DMS153 treated with DMSO at 0.1 percent for 48 hours (cell line): ENCODE results near the gene IRF7.

Experiments used
- DNase-seq: peaks from one replicate; lab custom pipeline; 2025; ENCODE audit not compliant: unreplicated experiment; lab: John Stamatoyannopoulos, UW

Gene IRF7

GRCh38 chr11:608791-609251, 6.9 kb downstream of the IRF7 start:
- DNase-seq = no peak

GRCh38 chr11:607971-608659, 7.6 kb downstream of the IRF7 start:
- DNase-seq = no peak

DNA sequence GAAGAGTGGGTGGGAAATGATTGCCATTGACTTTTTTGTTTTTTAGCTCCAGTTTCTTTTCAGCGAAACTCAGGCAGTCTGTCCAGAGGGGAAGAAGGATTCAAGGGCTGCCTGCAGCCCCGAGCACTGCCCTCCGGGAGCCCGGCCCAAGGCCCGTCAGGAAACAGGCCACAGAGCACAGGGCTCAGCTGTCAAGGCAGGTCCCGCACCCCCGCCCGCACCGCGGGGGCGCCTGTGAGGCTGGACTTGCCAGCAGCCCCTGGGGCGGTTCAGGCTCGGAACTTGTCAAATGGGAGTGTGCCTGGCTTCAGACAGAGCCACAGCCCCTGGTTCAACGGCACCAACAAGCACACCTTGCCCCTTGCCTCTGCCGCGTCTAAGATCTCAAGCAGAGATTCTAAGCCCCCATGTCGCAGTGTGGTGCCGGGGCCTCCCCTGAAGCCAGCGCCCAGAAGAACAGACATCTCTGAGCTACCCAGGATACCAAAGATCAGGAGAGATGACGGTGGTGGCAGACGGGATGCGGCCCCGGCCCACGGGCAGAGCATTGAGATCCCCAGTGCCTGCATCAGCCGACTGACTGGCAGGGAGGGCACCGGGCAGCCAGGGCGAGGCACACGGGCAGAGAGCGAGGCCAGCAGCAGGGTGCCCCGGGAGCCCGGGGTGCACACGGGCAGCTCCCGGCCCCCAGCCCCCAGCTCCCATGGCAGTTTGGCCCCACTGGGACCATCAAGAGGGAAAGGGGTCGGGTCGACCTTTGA, 8.6 kb downstream of the IRF7 start:
- no peak for DNase-seq

GRCh38 chr11:606245-606644, 9.5 kb downstream of the IRF7 start:
- DNase-seq = no peak

DNA sequence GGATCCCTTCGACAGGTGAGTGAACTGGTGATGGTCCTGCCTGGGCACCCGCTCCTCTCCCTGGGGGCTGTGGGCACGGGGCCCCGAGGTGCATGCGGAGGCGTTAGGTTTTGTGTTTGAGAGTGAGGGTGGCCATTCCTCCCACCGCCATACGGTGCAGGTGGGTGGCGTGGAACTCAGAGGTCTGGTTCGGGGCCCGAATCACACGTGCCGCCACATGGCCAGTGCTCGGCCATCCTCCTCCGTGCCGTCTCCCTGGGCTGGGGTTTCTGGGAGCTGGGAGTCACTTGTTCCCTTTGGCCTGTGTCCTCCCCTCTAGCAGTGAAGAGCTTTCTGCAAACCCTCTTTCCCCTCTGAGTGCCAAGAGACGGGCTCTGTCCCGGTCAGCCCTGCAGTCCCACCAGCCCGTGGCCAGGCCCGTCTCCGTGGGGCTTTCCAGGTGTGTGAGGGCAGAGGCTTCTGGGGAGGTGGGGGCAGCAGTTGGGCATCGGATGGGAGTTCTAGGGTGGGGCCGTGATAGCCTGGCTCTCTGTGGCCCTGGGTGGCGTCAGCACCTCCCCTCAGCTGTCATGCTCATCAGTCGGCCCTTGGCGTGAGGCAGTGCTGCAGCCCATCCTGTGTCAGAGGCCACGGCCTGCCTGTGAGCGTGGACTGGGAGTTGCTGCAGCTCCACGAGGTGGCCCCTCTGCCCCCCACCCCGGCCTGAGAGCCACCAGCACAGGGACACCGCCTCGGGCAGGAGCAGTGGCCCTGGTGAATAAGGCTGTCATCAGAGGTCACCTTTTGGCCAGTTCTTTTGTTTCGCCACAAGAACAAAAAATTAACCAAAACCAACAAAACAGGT, 10.2 kb downstream of the IRF7 start:
- no peak for DNase-seq

DNA sequence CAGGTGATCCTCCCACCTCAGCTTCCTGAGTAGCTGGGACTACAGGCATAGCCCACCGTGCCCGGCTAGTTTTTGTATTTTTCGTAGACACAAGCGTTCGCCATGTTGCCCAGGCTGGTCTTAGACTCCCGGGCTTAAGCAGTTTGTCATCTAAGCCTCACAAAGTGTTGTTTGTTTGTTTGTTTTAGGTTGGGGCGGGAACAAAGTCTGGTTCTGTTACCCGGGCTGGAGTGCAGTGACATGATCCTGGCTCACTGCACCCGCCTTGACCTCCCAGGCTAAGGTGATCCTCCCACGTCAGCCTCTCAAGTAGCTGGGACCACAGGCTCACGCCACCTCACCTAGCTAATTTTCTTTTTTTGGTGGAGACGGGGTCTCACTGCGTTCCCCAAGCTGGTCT, 12.6 kb downstream of the IRF7 start:
- no peak for DNase-seq

DNA sequence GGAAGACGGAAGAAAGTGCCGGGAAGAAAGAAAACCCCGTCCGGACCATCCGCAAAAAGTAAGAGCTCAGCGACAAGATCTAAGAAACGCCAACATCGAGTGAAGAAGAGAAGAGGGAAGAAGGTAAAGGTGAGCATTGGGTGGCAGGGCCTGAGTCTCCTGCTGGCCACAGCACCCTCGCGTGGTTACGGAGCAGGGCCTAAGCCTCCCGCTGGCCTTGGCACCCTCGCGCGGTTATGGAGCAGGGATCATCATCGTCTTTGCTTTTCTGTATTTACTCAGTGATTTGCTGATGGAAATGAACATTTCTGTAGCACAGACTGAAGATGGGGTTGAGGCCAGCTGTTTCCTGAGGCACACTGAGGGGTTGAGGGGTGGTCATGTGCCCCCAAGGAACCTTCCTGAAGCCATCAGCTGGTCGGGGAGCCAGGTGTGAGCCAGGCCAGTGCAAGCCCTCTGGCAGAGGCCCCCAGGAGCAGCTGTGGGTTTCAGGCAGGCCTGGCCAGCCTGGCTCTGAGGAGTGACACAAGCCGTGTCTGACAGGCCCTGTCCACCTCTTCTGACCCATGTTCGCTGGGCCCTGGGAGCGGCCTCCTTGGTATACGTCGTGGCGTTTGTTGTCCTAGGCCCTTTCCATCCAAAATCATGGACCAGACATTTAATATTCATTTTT, 14.0 kb downstream of the IRF7 start:
- no peak for DNase-seq

DNA sequence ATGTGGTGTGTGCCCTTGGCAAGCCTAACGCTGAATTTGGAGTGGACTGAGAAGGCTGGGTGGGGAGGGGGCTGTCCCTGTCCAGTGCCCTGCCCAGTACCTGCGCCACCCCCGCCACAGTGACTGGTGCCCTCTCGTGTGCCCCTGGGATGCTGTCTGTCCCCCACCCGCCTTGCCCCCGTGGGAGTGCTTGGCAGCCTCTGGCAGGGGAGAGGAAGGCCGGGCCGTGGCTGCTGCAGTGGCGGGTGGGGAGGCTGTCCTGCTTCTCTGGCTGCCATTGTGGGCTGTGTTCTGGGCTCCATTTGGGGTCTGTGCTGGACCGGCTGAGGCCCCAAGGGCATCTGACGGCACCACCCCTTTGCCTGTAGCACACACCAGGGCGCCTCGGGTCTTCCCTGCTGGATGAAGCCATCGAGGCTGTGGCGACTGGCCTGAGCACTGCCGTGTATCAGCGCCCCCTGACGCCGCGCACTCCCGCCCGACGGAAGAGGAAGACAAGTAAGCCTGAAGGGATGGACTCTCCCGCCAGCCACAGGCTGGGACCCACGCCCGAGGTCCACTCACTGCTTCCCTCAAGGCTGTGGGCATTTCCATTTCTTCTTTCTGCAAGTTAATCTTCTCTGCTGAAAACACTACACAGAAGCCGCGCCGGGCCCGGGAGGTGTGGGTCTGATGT, 17.6 kb downstream of the IRF7 start:
- DNase-seq = no peak

DNA sequence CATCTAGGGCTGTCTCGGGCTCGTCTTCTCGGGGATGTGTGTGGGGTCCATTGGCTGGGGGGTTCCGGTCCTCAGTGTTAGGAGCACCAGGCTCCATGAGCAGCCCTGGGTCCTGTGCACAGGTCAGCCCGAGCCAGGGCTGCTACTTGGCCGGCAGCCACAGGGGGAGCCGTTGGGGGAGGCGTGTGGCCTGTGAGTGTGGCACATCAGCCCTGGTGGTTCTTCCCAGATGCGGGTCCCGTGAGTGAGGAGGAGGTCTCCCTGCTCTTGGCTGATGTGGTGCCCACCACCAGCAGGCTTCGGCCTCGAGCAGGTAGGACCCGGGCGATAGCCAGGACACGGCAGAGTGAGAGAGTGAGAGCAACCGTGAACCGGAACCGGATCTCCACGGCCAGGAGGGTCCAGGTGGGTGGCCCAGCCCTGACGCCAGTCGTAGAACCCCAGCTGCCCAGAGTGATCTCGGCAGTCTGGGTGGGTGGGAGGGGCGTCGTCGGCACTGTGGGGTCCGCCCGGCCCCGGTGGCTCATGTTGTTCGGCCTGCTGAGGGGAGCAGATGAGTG, 18.5 kb downstream of the IRF7 start:
- DNase-seq = no peak

DNA sequence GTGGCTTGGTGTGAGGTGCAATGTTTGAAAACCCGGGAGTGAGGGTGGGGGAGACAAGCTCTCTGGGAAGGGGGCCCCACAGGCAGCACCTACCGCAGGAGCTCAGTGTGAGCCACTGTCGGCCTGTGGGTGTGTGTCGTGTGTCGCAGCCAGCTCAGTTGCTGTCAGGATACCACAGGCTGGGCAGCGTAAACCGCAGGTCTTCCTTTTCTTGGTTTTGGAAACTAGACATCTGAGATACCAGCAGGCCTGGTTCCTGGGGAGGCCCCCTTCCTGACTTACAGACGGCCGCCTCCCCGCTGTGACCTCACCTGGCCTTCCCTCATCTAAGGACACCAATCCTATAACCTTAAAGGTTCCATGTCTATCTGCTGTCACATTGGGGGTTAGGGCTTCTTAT, 19.4 kb downstream of the IRF7 start:
- DNase-seq = no peak

- no peak for DNase-seq
These were observed 20.4 kb downstream of the IRF7 start for GRCh38 chr11:595400-595799.

- no peak for DNase-seq
These were observed 22.4 kb downstream of the IRF7 start for GRCh38 chr11:593347-593746.

GRCh38 chr11:592918-593317, 22.8 kb downstream of the IRF7 start:
- DNase-seq = no peak

DNA sequence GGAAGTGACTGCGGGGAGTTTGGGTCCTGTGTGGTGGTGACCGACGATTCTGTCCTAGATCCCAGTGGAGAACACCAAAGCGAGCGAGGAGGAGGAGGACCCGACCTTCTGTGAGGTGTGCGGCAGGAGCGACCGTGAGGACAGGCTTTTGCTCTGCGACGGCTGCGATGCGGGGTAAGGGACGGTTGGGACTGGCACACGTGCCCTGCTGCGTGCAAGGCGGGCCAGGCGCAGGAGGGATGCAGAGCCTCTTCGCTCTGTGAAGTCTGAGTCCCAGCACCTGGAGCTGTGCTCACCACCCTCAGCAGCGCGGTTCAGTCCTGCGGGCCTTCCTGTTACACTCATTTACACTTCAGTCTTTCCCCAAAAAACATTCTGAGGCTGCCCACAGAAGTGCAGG, 23.2 kb downstream of the IRF7 start:
- DNase-seq = no peak

DNA sequence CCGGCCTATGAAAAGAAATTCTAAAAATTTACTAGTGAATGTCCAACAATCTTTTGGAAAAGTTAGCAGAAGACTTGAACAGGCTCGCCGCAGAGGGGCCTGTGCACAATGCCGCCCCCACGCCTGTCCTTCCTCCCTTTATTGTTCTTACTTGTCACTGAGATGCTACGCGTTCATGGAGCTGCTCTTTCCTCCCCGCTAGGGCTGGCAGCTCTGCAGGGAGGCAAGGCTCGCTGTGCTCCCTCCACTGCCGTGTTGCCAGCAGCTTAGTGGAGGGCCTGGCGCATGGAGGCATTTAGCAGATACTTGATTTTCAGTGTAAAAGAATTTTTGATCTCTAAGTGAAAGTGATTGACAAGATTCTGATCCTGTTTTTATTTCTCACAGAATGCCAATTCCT, 24.8 kb downstream of the IRF7 start:
- no peak for DNase-seq

DNA sequence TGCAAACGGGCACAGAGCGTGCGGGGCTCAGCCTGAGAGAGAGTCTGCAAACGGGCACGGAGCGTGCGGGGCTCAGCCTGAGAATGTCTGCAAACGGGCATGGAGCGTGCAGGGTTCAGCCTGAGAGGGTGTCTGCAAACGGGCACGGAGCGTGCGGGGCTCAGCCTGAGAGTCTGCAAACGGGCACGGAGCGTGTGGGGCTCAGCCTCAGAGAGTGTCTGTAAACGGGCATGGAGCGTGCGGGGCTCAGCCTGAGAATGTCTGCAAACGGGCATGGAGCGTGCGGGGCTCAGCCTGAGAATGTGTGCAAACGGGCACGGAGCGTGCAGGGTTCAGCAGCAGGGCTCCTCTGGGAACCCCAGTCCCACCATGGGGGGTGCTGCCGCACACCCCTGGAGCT, 26.0 kb downstream of the IRF7 start:
- no peak for DNase-seq

DNA sequence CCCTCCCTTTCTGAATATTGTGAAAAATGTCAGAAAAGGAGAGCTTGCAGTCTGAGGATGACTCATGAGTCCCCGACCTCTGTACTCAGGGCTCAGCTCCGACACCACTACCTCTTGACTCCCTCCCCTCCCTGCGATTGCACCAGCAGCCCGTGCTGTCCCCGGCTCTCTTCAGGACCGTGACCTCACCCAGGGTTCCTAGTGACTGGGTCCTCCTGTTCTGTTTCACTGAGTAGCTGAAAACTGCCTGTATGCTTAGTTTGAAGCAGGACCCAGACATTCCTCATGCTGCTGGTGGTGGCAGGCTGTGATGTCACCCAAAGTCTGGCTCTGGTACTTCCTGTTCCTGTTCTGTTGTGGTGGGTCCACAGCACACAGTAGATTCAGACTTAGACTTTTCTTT, 27.8 kb downstream of the IRF7 start:
- no peak for DNase-seq

- DNase-seq = no peak
These were observed 28.2 kb downstream of the IRF7 start for GRCh38 chr11:587546-587945.

DNA sequence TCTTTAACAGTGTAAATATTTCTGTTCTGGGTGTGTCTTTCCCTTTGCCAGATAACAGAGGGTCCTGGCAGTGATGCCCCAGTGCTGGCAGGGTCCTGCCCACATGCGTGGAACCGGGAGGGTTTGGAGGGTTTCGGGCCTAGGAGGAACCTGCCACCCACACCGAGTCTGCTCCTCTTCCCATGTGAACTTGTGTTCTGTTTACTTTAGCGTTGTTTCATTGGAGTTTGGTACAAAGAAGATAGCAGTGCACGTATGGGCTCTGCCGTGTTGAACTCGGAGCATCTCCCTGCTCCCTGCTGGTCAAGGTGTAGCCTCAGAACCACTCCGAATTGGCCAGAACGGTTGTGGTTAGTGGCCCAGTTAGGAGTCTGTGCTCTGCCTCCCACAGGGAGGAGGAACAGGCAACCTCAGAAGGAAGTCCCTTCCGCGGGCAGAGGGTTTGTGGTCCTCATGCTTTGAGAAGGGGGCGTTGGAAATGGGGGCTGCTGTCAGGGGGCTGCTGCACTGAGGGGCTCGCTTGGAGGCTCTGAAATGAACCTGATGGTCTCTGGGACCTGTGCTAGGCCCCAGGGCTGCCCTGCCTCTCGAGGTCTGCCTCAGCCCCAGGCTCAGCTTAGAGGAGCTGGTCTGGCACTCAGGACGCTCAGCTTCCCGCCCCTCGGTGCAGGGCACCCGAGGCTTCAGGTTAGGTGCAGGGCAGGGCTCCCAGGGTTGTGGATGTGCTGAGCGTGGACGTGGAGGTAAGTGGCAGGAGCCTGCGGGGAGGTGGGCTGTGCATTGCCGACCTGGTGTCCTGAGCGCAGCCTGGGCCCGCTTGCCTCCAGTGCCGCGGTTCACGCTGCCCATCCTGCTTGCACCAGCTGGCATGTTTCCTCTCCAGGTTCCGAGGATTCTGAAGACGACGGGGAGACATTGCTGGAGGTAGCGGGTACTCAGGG, 29.1 kb downstream of the IRF7 start:
- DNase-seq = no peak
